A549 (cell line): ENCODE results near the gene DPY19L1.

Experiments
- ESRRA ChIP-seq: fragments of 150-350 bp; IDR thresholded peaks from 2 replicates; pipeline ENCODE4 v1.6.1; 2014; ENCODE audit warnings: mild to moderate bottlenecking, low read length, borderline replicate concordance
- HDAC2 ChIP-seq: fragments of 200-600 bp; sonication (generic); IDR thresholded peaks from 2 replicates; pipeline ENCODE4 v1.6.1; 2016
- JUN ChIP-seq, 2 experiments: fragments of >200 bp; sonication (Bioruptor Twin); formaldehyde crosslinking; IDR thresholded peaks; 2 replicates in 1 of 2; 3 replicates in 1 of 2; pipeline ENCODE4 v1.6.1; 2016 to 2017
- POLR2A ChIP-seq: IDR thresholded peaks from 2 replicates; pipeline ENCODE4 v1.6.1; 2012; ENCODE audit warnings: mild to moderate bottlenecking, low read length
- RAD21 ChIP-seq, 2 experiments: fragments of >200 bp in 1 of 2; sonication (Bioruptor Twin) in 1 of 2; formaldehyde crosslinking in 1 of 2; IDR thresholded peaks in 1 of 2; conservative IDR thresholded peaks in 1 of 2; 2 replicates in 1 of 2; 3 replicates in 1 of 2; pipeline ENCODE4 v1.6.1; 2012 to 2018; ENCODE audit warnings: inconsistent platforms in 1 of 2
- RFX5 ChIP-seq: fragments of 450-650 bp; IDR thresholded peaks from 2 replicates; pipeline ENCODE4 v1.7.1; 2014; ENCODE audit warnings: antibody characterized with exemption, mild to moderate bottlenecking, moderate library complexity
- TF ChIP-seq, protein P1 (sequence below): fragments of >200 bp; sonication (Bioruptor Twin); formaldehyde crosslinking; IDR thresholded peaks from 3 replicates; pipeline ENCODE4 v1.5.1; 2016
- TF ChIP-seq, protein P2 (sequence below): fragments of 450-650 bp; IDR thresholded peaks from 2 replicates; pipeline ENCODE4 v1.6.1; 2014; ENCODE audit warnings: antibody characterized with exemption

DNA sequence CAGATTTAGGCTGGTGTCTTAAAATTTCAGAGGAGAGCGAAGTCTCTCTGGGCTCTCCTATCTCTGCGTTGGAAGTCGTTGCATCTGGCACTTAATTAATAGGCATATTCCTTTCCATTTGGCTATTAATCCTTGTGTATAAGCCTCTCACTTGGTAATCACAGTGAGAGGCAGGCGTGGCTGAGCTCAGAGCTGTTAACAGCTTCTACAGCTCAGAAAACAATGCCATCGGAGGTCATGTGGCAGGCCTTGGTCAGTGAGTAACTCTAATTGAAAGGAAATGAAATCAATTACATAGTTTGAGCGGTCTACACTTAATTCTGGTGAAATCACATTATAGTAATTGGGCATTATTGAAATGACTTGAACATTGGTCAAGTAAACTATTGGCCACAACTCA is 135.1 kb downstream of the DPY19L1 start:
- TF ChIP-seq, protein P1, sequence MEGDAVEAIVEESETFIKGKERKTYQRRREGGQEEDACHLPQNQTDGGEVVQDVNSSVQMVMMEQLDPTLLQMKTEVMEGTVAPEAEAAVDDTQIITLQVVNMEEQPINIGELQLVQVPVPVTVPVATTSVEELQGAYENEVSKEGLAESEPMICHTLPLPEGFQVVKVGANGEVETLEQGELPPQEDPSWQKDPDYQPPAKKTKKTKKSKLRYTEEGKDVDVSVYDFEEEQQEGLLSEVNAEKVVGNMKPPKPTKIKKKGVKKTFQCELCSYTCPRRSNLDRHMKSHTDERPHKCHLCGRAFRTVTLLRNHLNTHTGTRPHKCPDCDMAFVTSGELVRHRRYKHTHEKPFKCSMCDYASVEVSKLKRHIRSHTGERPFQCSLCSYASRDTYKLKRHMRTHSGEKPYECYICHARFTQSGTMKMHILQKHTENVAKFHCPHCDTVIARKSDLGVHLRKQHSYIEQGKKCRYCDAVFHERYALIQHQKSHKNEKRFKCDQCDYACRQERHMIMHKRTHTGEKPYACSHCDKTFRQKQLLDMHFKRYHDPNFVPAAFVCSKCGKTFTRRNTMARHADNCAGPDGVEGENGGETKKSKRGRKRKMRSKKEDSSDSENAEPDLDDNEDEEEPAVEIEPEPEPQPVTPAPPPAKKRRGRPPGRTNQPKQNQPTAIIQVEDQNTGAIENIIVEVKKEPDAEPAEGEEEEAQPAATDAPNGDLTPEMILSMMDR, result no peak
- TF ChIP-seq, protein P2, sequence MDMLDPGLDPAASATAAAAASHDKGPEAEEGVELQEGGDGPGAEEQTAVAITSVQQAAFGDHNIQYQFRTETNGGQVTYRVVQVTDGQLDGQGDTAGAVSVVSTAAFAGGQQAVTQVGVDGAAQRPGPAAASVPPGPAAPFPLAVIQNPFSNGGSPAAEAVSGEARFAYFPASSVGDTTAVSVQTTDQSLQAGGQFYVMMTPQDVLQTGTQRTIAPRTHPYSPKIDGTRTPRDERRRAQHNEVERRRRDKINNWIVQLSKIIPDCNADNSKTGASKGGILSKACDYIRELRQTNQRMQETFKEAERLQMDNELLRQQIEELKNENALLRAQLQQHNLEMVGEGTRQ, result no peak
- TF ChIP-seq HDAC2, result no peak
- TF ChIP-seq RAD21 (conservative IDR thresholded peaks at IDR 0.05 in 1 of 2, IDR thresholded peaks at IDR 0.05 in 1 of 2), result no peak
- TF ChIP-seq JUN (IDR thresholded peaks at IDR 0.05), result no peak
- no peak for TF ChIP-seq ESRRA
- TF ChIP-seq POLR2A, result no peak
- no peak for TF ChIP-seq RFX5
